GM19324 (cell line): ENCODE results near the gene NRP2.
A peak's percentile ranks its signal among the peaks of the same experiment; 100 is the strongest.

Experiments
- ATAC-seq: cut with Tn5 transposase; IDR thresholded peaks from one replicate; pipeline ENCODE4 v1.9.1; 2021; ENCODE audit warnings: mild to moderate bottlenecking, moderate library complexity; ENCODE audit not compliant: unreplicated experiment, low FRiP score

NRP2 gene

DNA sequence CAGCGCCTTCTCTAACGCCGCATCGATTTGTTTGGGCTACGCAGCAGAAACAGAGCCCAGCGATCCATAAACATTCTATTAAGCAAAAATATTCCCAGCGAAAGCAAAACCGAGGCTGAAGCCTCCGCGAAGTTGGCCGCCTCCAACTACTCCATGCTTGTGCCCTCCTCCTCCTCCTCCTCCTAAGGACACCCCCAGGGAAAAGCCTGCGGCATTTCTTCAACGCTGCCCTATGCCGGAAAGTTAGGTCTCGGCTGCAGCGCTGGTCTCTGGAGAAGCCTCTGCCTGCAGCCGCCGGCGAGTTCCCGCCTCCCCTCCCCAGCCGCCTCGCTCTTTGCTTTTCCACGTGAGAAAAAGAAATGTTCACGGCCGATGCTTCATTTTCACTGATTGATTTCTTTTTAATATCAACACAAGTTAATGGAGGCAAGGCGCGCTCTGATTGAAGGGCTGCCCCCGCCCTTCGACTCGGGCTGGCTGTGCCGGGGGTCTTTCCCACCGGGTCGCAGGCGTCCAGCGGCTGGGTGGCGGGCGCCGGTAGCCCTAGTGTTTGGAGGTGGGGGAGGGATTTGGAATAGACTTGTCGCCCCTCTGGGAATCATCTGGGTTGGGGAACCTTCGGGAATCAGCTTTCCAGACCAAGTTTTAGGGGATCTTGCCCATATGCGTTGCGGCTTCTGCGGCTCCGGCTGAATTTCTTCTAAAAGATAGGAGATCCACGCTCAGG, 3.9 kb downstream of the NRP2 start:
- ATAC-seq: no peak

- no peak for ATAC-seq
Measured at GRCh38 chr2:205686783-205687640, 4.7 kb downstream of the NRP2 start.

- no peak for ATAC-seq
Measured at GRCh38 chr2:205687641-205687956, 5.3 kb downstream of the NRP2 start.

GRCh38 chr2:205688417-205689200, 6.3 kb downstream of the NRP2 start:
- no peak for ATAC-seq

GRCh38 chr2:205689820-205690219, 7.5 kb downstream of the NRP2 start:
- no peak for ATAC-seq

- no peak for ATAC-seq
Measured at GRCh38 chr2:205692104-205692503, 9.8 kb downstream of the NRP2 start.

DNA sequence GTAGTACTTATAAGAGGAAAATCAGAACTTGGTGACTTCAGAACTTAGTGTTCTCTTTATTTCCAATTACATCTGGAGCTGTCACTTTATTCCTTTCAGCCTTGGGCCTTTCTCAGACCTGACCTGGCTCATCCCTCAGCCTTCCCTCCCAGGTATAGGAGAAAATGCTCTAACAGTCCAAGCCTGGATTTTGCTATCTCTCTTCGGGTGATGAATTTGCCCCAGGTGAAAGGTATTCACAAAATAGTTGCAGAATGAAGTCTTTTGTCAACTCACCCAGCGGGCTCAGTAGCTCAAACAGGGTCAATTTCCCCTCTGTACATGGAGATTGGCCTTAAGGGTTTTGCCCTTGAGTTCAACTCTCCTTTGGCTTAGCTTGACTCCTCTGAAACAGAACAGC, 12.0 kb downstream of the NRP2 start:
- ATAC-seq: no peak

DNA sequence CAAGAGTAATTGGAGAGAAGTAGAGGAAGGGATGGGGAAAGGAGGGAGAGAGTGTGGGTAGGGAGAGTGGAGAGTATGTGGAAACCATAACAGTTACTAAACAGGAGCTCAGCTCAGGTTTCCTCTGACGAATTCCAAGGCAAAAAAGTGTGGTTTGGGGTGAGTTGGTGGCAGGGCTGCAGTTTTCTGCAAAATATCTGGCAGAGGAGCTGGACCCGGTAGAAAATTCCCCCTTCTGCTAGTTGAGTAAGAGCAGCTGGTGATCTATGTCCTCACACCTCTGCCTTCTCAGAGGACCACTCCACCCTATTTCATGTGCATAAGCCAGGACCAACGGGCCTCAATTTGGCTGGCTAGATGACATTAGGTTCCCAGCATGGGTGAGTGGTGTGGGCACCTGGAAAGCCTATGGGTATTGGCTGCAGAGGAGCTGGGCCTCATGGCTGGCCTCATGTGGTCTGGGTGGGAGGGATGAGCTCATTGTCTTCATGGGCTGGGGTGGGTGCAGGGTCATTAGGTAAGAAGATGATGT, 13.2 kb downstream of the NRP2 start:
- ATAC-seq: no peak

- ATAC-seq: no peak
Measured at GRCh38 chr2:205696331-205696926, 14.1 kb downstream of the NRP2 start.

GRCh38 chr2:205696927-205697441, 14.7 kb downstream of the NRP2 start:
- no peak for ATAC-seq

DNA sequence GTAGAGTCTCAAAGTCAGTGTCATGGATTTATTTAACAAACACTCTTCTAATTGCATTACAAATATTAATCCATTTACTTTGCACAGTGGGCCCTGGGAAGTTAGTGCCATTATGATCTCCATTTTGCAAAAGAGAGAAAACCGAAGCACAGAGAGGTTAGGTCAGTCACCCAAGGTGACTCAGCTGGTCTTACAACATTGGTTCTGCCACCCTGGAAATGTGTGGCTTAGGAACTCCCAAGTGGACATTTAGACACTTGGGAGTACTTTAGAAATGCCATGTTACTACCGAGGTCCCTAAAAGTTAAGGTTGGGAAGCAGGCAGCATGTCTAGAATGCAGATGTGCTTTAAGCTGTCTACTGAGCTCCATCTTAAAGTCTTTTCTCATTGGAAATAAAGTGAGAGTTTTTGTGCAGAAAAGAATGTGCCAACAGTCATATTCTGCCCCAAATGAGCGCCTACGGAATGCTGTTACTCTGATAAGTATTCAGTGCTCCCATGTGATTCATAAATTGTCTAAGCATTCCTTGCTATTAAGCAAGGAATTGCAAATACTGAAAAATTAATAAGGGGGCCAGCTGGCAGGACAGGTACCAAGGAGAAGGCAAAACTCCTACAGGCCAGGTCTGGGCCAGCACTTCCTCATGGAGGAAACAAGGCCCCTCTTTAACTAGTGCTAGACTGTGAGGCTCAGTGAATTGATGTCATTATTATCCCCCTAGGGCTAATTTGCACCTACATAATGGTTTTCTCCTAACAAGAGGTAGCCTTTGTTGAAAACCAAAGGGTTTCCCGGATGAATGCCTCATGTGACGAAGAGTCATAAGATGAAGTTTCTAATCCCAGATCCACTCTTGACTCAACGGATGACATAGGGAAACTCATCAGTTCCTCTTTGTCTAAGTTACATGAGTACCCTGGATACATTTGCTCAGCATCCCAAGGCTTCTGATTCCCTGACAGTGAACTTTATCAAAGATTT, 16.3 kb downstream of the NRP2 start:
- ATAC-seq: no peak

- no peak for ATAC-seq
Measured at GRCh38 chr2:205699515-205700289, 17.4 kb downstream of the NRP2 start.

DNA sequence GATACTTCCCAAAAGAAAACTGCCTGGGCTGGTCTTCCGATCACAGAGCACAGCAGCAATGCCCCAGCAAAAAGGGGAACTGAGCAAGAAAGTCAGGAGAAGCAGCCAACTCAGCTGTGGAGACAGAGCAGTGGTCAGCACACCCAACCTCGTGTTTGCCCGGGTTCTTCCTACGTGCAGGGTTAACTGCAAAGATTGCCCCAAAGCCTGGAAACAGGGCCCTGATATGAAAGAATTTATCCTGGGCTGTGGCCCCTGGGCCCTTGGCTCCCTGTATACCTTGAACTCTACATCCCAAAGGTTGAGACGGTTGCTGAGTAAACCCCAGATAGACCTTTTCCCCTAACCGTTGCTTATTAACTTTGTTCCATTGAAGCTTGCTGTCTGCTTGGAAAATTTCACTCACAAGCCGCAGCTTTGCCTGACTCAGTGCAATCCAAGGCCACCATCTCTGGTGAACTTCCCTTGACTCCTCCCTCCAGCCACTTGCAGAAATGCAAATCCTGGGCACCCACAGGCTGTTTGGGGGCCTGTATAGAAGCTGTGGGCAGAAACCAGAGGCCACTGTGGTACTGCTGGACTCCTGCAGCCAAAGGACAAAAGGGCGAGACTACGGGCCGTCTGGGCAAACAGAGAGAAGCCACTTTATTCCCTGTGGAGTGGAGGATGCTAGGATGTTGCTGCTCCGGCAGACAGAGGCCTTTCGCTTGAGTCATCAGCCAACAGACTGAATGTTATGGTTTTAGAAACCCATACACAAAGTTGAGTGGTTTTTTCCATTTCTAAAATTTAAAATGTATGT, 18.2 kb downstream of the NRP2 start:
- ATAC-seq: peak; percentile 76

- ATAC-seq: no peak
Measured at GRCh38 chr2:205701509-205701908, 19.2 kb downstream of the NRP2 start.

DNA sequence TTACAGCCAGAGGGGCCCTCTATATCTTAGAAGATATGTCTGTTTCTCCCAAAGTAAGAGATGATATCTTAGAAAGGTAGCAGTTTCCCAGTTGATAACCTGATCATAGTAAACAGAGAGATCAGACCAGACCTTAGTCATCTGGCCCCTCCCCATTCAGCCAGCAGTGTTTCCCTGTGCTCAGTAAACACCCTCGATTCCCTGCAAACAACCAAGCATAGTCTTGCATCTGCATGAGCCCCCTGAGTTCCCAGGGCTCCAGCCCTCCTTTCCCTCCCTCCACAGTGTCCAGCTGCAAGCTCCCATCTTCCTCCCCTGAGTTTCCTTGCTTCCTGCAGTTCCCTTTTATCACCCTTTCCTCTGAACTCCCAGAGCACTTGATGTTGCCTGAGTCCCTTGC, 20.3 kb downstream of the NRP2 start:
- no peak for ATAC-seq

DNA sequence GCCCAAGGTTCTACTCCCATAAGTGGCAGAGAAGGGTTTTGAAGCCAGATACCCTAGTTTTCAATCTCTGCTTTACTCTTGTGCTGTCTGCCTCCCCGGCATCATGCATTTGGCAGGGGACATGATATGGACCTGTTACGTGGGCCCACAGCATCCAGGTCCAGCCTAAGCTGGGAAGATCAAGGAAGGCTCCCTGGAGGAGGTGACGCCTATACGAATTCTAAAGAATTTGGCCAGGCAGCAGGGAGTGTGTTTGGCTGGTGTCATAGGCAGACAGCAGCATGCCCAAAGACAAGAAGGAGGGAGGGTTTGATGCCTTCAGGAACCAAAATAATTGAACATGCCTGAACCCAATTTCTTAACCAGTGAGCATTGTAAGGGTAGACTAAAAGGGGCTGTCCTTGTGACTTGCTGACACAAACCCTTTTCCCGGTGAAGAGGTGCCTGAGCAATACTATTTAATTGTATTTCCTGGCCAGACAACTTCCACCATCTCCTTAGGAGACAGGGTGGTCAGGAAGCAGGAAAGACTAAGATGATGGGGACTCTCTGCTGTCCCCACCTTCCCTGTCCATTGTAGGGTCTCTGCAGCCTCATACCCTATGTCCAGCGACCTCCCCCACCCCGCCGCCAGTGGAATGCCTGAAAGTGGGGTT, 21.3 kb downstream of the NRP2 start:
- no peak for ATAC-seq

GRCh38 chr2:205704127-205704741, 21.9 kb downstream of the NRP2 start:
- no peak for ATAC-seq
